Measurements from ENCODE around the gene CFAP65.

GRCh38 chr2:219009294-219009693 lies 32.0 kb downstream of the CFAP65 start:
- TF ChIP-seq, protein P1, sequence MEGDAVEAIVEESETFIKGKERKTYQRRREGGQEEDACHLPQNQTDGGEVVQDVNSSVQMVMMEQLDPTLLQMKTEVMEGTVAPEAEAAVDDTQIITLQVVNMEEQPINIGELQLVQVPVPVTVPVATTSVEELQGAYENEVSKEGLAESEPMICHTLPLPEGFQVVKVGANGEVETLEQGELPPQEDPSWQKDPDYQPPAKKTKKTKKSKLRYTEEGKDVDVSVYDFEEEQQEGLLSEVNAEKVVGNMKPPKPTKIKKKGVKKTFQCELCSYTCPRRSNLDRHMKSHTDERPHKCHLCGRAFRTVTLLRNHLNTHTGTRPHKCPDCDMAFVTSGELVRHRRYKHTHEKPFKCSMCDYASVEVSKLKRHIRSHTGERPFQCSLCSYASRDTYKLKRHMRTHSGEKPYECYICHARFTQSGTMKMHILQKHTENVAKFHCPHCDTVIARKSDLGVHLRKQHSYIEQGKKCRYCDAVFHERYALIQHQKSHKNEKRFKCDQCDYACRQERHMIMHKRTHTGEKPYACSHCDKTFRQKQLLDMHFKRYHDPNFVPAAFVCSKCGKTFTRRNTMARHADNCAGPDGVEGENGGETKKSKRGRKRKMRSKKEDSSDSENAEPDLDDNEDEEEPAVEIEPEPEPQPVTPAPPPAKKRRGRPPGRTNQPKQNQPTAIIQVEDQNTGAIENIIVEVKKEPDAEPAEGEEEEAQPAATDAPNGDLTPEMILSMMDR (IDR thresholded peaks at IDR 0.05): no peak
- TF ChIP-seq EZH2 (IDR thresholded peaks at IDR 0.05): no peak
- TF ChIP-seq EZH2phosphoT487 (IDR thresholded peaks at IDR 0.05): no peak

All from neural progenitor cell (in vitro differentiated cells).